Tibial nerve (tissue), 4 donors: Measurements from ENCODE around the gene RAPGEF6.

Source experiments
- CTCF ChIP-seq, 5 experiments: fragments of 200-600 bp in 3 of 5; fragments of 450-650 bp in 2 of 5; sonication (generic) in 3 of 5; IDR thresholded peaks; one replicate each; pipeline ENCODE4 v1.5.1; 2016 to 2019; ENCODE audit warnings: antibody characterized with exemption in 5 of 5, mild to moderate bottlenecking in 3 of 5, moderate library complexity in 2 of 5
- EP300 ChIP-seq, 2 donors: sonication (generic); formaldehyde crosslinking; IDR thresholded peaks; one replicate each; pipeline ENCODE4 v1.6.1; 2017; ENCODE audit warnings: antibody characterized with exemption in 2 of 2, mild to moderate bottlenecking in 1 of 2

- no peak for TF ChIP-seq CTCF (IDR thresholded peaks at IDR 0.05)
- no peak for TF ChIP-seq EP300 (IDR thresholded peaks at IDR 0.05)
These were observed 64.3 kb downstream of the RAPGEF6 start for GRCh38 chr5:131570757-131571156.
